SK-N-SH treated with all-trans-retinoic acid at 6 μM for 48 hours (cell line): ENCODE data around the gene CIAO2A.

Experiments
- ARNTL ChIP-seq: fragments of 450-650 bp; formaldehyde crosslinking; IDR thresholded peaks from 2 replicates; pipeline ENCODE4 v1.5.0; 2020; ENCODE audit warnings: low read depth, mild to moderate bottlenecking, moderate library complexity, borderline replicate concordance
- CSDC2 ChIP-seq: fragments of 250-450 bp; sonication (Bioruptor Pico); IDR thresholded peaks from 2 replicates; pipeline ENCODE4 v1.5.0; 2020; ENCODE audit warnings: mild to moderate bottlenecking, moderate library complexity
- CSRNP3 ChIP-seq: fragments of 250-450 bp; sonication (Bioruptor Pico); IDR thresholded peaks from 2 replicates; pipeline ENCODE4 v1.5.1; 2021; ENCODE audit warnings: mild to moderate bottlenecking, moderate library complexity
- ESRRG ChIP-seq: fragments of 250-450 bp; sonication (Bioruptor Pico); IDR thresholded peaks from 2 replicates; pipeline ENCODE4 v1.6.1; 2021; ENCODE audit warnings: mild to moderate bottlenecking
- OSR1 ChIP-seq: fragments of 250-450 bp; sonication (Bioruptor Pico); IDR thresholded peaks from 2 replicates; pipeline ENCODE4 v1.8.0; 2022; ENCODE audit warnings: moderate library complexity, mild to moderate bottlenecking, inconsistent platforms
- PATZ1 ChIP-seq: fragments of 250-450 bp; sonication (Bioruptor Pico); IDR thresholded peaks from 2 replicates; pipeline ENCODE4 v1.8.0; 2020; ENCODE audit warnings: mild to moderate bottlenecking, moderate library complexity, borderline replicate concordance
- POU6F1 ChIP-seq: fragments of 250-450 bp; sonication (Bioruptor Pico); IDR thresholded peaks from 2 replicates; pipeline ENCODE4 v1.8.0; 2021; ENCODE audit warnings: low read depth, mild to moderate bottlenecking, moderate library complexity, borderline replicate concordance
- RARB ChIP-seq: fragments of 250-450 bp; sonication (Bioruptor Pico); IDR thresholded peaks from 2 replicates; pipeline ENCODE4 v1.8.0; 2021; ENCODE audit warnings: mild to moderate bottlenecking, moderate library complexity
- TSHZ2 ChIP-seq: fragments of 250-450 bp; sonication (Bioruptor Pico); IDR thresholded peaks from 2 replicates; pipeline ENCODE4 v1.5.0; 2020; ENCODE audit warnings: mild to moderate bottlenecking, moderate library complexity
- ZC3H10 ChIP-seq: fragments of 250-450 bp; sonication (Bioruptor Pico); IDR thresholded peaks from 2 replicates; pipeline ENCODE4 v1.5.1; 2021; ENCODE audit warnings: mild to moderate bottlenecking, moderate library complexity
- ZFP3 ChIP-seq: fragments of 250-450 bp; sonication (Bioruptor Pico); IDR thresholded peaks from 2 replicates; pipeline ENCODE4 v1.5.0; 2020; ENCODE audit warnings: mild to moderate bottlenecking, moderate library complexity
- ZFP30 ChIP-seq: fragments of 450-650 bp; formaldehyde crosslinking; IDR thresholded peaks from 2 replicates; pipeline ENCODE4 v1.5.0; 2022; ENCODE audit warnings: mild to moderate bottlenecking, moderate library complexity
- ZNF70 ChIP-seq: fragments of 450-650 bp; formaldehyde crosslinking; IDR thresholded peaks from 2 replicates; pipeline ENCODE4 v1.5.0; 2020; ENCODE audit warnings: mild to moderate bottlenecking, moderate library complexity
- ZNF8 ChIP-seq: fragments of 450-650 bp; formaldehyde crosslinking; IDR thresholded peaks from 2 replicates; pipeline ENCODE4 v1.5.0; 2020; ENCODE audit warnings: mild to moderate bottlenecking, moderate library complexity

- no peak for TF ChIP-seq ZFP30 (CRISPR knock-in tag)
- TF ChIP-seq CSRNP3 (CRISPR knock-in tag), result no peak
- TF ChIP-seq ARNTL (CRISPR knock-in tag), result no peak
- TF ChIP-seq ESRRG (CRISPR knock-in tag), result no peak
- TF ChIP-seq POU6F1, result no peak
- TF ChIP-seq ZNF70 (CRISPR knock-in tag), result no peak
- TF ChIP-seq ZFP3, result no peak
- TF ChIP-seq RARB (CRISPR knock-in tag), result no peak
- TF ChIP-seq OSR1 (CRISPR knock-in tag), result no peak
- no peak for TF ChIP-seq CSDC2 (CRISPR knock-in tag)
- TF ChIP-seq ZNF8 (CRISPR knock-in tag), result no peak
- TF ChIP-seq PATZ1 (CRISPR knock-in tag), result no peak
- TF ChIP-seq ZC3H10 (CRISPR knock-in tag), result no peak
- no peak for TF ChIP-seq TSHZ2 (CRISPR knock-in tag)
These were observed 47.1 kb downstream of the CIAO2A start, which contains the start of gene DAPK2 for GRCh38 chr15:64046421-64047153.
